Panc1 (cell line): ENCODE results near the gene EP300.

Experiments used
- CTCF ChIP-seq: fragments of 450-650 bp; IDR thresholded peaks from 2 replicates; pipeline ENCODE4 v1.5.1; 2017; ENCODE audit warnings: mild to moderate bottlenecking
- TCF7L2 ChIP-seq: IDR thresholded peaks from 2 replicates; pipeline ENCODE4 v1.6.1; 2011; ENCODE audit warnings: mild to moderate bottlenecking, low read depth, low read length, inconsistent platforms

GRCh38 chr22:41110968-41111367 is 18.6 kb downstream of the EP300 start:
- TF ChIP-seq CTCF (no peak), TCF7L2 (no peak)
